Measurements from ENCODE around the gene MREG.

MREG gene

DNA sequence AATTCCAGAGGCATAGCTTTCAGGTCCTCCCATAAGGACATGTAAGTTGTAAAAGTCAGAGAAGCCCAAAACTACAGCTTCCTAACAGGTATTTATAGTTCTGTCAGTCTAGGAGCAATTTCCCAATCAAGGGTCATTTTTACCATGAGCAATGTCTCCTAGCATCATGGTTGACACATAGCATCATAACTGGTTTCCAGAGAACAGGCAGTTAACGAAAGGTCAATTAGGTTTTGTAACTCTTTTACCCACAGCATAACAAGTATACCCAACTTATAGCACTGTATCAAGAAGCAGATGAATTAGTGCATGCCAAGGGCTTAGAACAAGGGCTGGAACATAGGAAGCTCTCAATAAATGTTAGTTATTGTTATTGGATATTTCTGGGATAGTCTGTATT, 110.1 kb downstream of the MREG start:
- no peak for TF ChIP-seq CTCF (IDR thresholded peaks at IDR 0.05; ENCODE audit: low read depth, low read length)
- Histone ChIP-seq H3K36me3 (no peaks in the 10 kb centered on the region), H3K27me3 (no peaks in the 10 kb centered on the region), H3K4me1 (peaks cover 10% of the 10 kb centered on the region), H3K4me3 (ENCODE audit: low read depth, low read length) (no peak overlapping the region), H3K9me3 (no peaks in the 10 kb centered on the region)
- no peak for DNase-seq

DNA sequence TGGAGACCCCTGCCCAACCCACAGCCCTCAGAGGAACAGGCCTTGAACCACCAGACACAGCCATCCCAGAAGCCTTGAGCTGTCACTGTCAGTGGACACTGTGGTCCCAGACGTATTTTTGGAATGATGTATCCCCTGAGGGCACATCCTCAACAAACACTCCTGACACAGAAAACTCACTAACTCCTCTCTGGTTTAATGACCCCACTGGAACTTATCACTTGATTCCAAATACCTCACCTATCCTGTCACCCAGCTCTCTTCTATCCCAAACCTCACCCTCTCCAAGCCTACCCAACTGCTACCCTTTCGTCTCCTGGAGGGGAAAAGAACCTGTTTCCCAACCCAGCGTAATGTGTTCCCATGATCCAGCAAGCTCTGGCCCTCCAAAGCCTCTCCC, 111.6 kb downstream of the MREG start:
- no peak for TF ChIP-seq CTCF (IDR thresholded peaks at IDR 0.05; ENCODE audit: low read depth, low read length)
- H3K36me3 ChIP-seq = no peaks in the 10 kb centered on the region
- H3K4me1 ChIP-seq = peaks cover 3% of the 10 kb centered on the region
- no peaks in the 10 kb centered on the region for H3K9me3 ChIP-seq
- DNase-seq = no peak
- no peaks in the 10 kb centered on the region for H3K27me3 ChIP-seq
- no peak overlapping the region for H3K4me3 ChIP-seq (ENCODE audit: low read depth, low read length)

GRCh38 chr2:215900843-215901242, 112.5 kb downstream of the MREG start:
- peaks cover 3% of the 10 kb centered on the region for H3K4me1 ChIP-seq
- no peak for DNase-seq
- no peaks in the 10 kb centered on the region for H3K36me3 ChIP-seq
- H3K4me3 ChIP-seq (ENCODE audit: low read depth, low read length) = no peak overlapping the region
- no peaks in the 10 kb centered on the region for H3K27me3 ChIP-seq
- no peak for TF ChIP-seq CTCF (IDR thresholded peaks at IDR 0.05; ENCODE audit: low read depth, low read length)
- H3K9me3 ChIP-seq = no peaks in the 10 kb centered on the region

DNA sequence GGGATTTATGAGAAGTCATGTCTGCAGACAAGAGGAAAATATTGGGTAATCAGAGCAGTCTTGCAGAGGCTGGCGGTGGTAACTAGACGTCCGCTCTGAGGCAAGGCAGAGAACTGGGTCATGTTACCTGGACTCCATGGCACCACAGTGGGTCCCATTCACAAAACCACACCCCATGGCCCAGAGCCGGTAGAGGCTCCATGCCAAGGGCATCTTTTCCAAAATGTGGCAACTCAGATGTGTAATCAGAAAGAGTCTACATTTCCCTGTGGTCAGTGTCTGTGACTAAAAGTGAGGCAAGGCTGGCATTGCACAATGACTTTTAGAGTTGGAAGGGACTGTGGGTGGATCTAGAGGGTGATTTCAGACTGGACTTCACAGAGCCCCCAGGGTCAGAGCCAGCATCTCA, 113.1 kb downstream of the MREG start:
- DNase-seq = no peak
- Histone ChIP-seq H3K4me3 (ENCODE audit: low read depth, low read length) (no peak overlapping the region), H3K9me3 (no peaks in the 10 kb centered on the region), H3K4me1 (peaks cover 3% of the 10 kb centered on the region), H3K36me3 (no peaks in the 10 kb centered on the region), H3K27me3 (no peaks in the 10 kb centered on the region)
- no peak for TF ChIP-seq CTCF (IDR thresholded peaks at IDR 0.05; ENCODE audit: low read depth, low read length)

- peaks cover 3% of the 10 kb centered on the region for H3K4me1 ChIP-seq
- H3K27me3 ChIP-seq = no peaks in the 10 kb centered on the region
- TF ChIP-seq CTCF (IDR thresholded peaks at IDR 0.05; ENCODE audit: low read depth, low read length) = no peak
- H3K4me3 ChIP-seq (ENCODE audit: low read depth, low read length) = no peak overlapping the region
- H3K36me3 ChIP-seq = no peaks in the 10 kb centered on the region
- no peaks in the 10 kb centered on the region for H3K9me3 ChIP-seq
- peak; percentile 13 for DNase-seq
These were observed 113.9 kb downstream of the MREG start for GRCh38 chr2:215899141-215900074.

DNA sequence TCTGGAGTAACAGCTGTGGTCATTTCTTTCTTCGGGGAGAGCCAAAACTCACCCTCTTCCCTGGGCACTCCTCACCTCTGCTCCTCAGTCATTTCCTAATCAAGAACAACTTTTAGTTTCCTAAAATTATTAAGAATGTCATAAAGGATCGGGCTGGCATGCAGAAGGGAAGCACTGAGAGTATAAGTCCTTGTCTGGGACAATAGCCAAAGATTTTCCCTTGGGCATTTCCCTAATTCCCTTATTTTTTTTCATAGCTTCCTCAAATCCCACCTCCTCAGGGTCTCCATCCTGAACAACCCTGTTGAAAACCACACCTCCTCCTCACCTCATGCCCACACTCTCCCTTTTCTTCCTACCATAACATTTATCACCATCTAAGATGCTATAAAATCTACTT, 115.0 kb downstream of the MREG start:
- DNase-seq = no peak
- Histone ChIP-seq H3K4me1 (peaks cover 3% of the 10 kb centered on the region), H3K4me3 (ENCODE audit: low read depth, low read length) (no peak overlapping the region), H3K27me3 (no peaks in the 10 kb centered on the region), H3K9me3 (no peaks in the 10 kb centered on the region), H3K36me3 (no peaks in the 10 kb centered on the region)
- TF ChIP-seq CTCF (IDR thresholded peaks at IDR 0.05; ENCODE audit: low read depth, low read length) = no peak

Data from BE2C (cell line).